Measurements from ENCODE around the gene SNAPC1. TPM values are rescaled to one million over a fixed set of nuclear protein-coding genes. Genes with fewer than 3 reads are reported as not detected.
A peak's percentile ranks its signal among the peaks of the same experiment; 100 is the strongest.

SNAPC1 gene
- total RNA-seq, 8 experiments from 2014 or later = 7.8 to 15.6 (median 11.5) TPM

GRCh38 chr14:61837336-61838229 lies 75.4 kb downstream of the SNAPC1 start:
- in situ Hi-C loops (cut with MboI; ENCODE audit: low pct_unique_long_range_greater_than_20kb in 2 of 9, low sequenced_read_pairs in 9 of 9, unreplicated experiment in 9 of 9) = loop anchor here (10.0 to 25.0 kb wide), 4 partner anchors 373 to 550 kb away; partner anchors contain the start of gene TMEM30B (in 2 of the 9)
- H3K27ac ChIP-seq = no peak overlapping the region
- no peaks in the 10 kb centered on the region for H3K4me1 ChIP-seq (replicated peaks in 1 of 2)
- peak; percentile 79 to 98 (median 92) for ATAC-seq (replicated peaks in 6 of 8)
- no peak overlapping the region for H3K4me3 ChIP-seq
- WGBS, 10 experiments = 0 to 100% (median 26%) methylated on average over 1 to 8 of the region's 10 CpGs

GRCh38 chr14:61838661-61839245 lies 76.5 kb downstream of the SNAPC1 start:
- 40 to 100% (median 56%) methylated on average over 1 to 5 of the region's 5 CpGs; no CpG with 5 or more reads in 4 of the 10 experiments for WGBS, 10 experiments
- H3K4me1 ChIP-seq (replicated peaks in 1 of 2) = no peaks in the 10 kb centered on the region
- in situ Hi-C loops (cut with MboI; ENCODE audit: low pct_unique_long_range_greater_than_20kb in 2 of 9, low sequenced_read_pairs in 9 of 9, unreplicated experiment in 9 of 9) = loop anchor here (10.0 to 25.0 kb wide), 4 partner anchors 374 to 551 kb away; partner anchors contain the start of gene TMEM30B (in 2 of the 9)
- H3K27ac ChIP-seq = no peak overlapping the region
- H3K4me3 ChIP-seq = no peak overlapping the region
- ATAC-seq (replicated peaks in 6 of 8) = peak in 2 of 8 experiments; percentile 25 to 28

- no peak for ATAC-seq (replicated peaks in 6 of 8)
- H3K4me3 ChIP-seq = no peak overlapping the region
- in situ Hi-C loops (cut with MboI; ENCODE audit: low pct_unique_long_range_greater_than_20kb in 2 of 9, low sequenced_read_pairs in 9 of 9, unreplicated experiment in 9 of 9) = loop anchor here (10.0 to 25.0 kb wide), 4 partner anchors 375 to 552 kb away; partner anchors contain the start of gene TMEM30B (in 2 of the 9)
- H3K4me1 ChIP-seq (replicated peaks in 1 of 2) = no peaks in the 10 kb centered on the region
- no peak overlapping the region for H3K27ac ChIP-seq
- 26 to 100% (median 50%) methylated on average over 1 to 4 of the region's 4 CpGs; no CpG with 5 or more reads in 1 of the 10 experiments for WGBS, 10 experiments
These were observed 77.3 kb downstream of the SNAPC1 start for GRCh38 chr14:61839507-61839906.

DNA sequence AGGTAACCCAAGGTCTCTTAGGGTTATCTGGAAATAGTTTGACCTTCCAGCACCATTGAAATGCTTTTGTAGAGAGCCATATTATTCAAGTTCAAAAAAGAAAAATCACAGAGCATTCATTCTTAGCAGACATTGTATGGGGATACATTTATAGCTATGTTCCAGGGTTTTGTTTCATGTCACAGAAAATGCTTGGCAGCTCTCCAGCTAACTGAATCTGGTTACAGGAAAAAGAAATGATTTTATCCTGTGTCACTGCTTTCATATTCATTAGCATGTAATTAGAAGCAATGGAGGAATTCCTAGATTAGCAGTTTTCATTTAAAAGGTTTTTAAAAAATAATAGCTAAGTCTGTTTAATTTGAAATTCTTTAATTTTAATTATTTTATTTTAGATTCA lies 78.9 kb downstream of the SNAPC1 start:
- no peak overlapping the region for H3K27ac ChIP-seq
- no peak for ATAC-seq (replicated peaks in 6 of 8)
- in situ Hi-C loops (cut with MboI; ENCODE audit: low pct_unique_long_range_greater_than_20kb in 2 of 9, low sequenced_read_pairs in 9 of 9, unreplicated experiment in 9 of 9) = loop anchor here in 4 of 9 experiments (25.0 kb wide), 2 partner anchors 379 to 554 kb away; partner anchors contain the start of gene TMEM30B (in 2 of the 4)

More for the DNA sequence above, 78.9 kb downstream of the SNAPC1 start:
- Histone ChIP-seq H3K4me3 (no peak overlapping the region), H3K4me1 (replicated peaks in 1 of 2) (no peaks in the 10 kb centered on the region)

Other genes with a start within 250 kb of the SNAPC1 start
- gene HIF1A, start 66.9 kb upstream of the SNAPC1 start, total RNA-seq = 100 to 1,000 TPM in 4 of 8 experiments, 10 to 100 TPM in 4; 57.7 to 164 (median 98.6) TPM
- 10 to 100 TPM in 1 of 8 experiments, 1 to 10 TPM in 4, under 1 TPM in 3; 0.04 to 18.2 (median 4.5) TPM for gene SYT16, start 50.3 kb downstream of the SNAPC1 start, total RNA-seq

Measured in motor neuron (in vitro differentiated cells).